HG02610 (cell line): Measurements from ENCODE around the gene NPAS2.

ENCODE experiments used
- ATAC-seq: cut with Tn5 transposase; IDR thresholded peaks from one replicate; pipeline ENCODE4 v1.9.1; 2021; ENCODE audit warnings: mild to moderate bottlenecking, moderate library complexity; ENCODE audit not compliant: unreplicated experiment

Gene NPAS2

DNA sequence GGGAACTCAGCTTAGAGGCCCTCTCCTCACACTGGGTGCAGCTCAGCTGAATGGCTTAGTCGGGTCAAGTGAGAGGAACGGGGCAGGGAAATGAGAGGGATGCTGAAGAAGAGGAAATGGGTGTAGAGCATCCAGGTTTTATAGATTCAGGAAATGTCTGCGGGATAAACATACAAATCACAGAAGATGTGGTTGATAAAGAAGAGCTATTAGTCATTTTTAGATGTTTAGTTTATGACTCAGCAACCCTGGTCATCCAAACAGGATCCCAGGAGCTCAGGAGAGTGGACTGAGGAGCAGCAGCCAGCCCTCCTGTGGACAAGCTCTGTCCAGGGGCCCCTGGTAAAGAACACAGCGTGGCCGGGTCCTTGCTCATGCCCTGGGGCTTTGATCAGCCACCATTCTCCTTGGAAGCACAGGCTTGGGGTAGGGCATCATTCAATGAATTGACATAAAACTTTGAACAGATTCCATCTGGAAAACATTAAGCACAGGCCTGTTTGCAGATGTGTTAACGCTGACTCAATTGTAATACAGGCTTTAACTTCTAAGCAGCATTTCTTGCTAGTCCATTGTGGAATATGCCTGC is 83.0 kb downstream of the NPAS2 start:
- ATAC-seq: no peak

DNA sequence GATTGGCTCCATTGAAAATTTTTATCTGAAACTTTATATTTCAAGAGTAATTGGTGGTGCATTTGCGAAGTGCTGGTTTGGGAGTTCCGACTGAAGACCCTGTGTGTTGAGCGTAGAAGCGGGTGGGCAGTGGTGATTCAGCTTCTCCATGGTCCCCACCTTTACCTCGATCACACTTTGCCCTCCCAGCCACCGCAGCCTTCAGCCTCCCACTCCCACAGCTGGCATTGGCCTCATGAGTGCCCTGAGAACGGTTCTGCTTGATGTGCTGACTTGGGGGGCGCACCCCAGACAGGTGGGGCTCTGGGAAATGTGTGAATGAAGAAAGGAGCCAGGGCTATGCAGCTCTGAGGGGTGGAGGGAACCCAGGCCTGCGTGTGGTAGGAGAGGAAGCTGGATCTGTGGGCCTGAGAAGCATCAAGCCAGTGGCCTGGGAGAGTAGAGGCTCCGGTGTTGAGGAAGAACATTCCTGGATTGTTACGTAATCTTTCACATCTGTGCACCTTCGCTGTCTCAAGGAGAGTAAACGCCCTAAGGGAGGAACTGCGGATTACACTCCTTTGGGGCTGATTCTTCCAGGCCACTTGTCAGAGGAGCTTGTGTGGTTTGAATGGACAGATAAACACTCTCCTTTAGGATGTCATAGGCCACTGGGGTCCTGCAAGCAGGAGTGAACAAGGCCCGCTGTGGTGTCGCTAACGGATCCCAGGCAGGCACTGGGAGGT is 83.8 kb downstream of the NPAS2 start:
- ATAC-seq: no peak

DNA sequence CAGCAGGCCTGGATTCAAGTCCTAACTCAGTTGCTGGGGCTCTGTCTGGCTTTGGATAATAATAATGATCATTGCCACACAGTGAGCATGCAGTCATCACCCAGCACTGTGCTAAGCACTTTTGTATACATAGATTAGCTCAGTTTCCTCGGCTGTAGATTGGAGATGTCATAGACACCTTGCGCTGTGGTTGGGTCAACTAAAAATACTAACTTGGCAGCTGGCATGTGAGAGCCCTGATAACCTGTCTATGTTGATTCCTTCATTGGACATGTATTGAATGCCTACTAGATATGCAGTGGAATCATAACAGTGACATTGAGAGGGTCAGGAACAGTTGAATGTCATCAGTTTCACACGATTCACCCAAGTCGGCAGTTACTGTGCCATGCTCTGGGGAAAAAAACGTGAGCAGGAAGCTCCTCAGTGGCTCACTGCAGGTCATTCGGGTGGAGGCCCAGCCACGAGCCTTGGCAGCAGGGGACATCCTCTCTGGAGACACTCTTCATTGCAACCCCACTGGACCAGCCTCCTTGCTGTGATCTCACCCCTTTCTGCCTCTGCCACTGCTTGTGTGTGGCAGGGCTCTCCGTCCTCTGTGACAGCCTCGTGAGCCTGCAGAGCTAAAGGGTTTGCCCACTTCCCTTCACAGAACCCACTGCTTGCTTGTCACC is 85.3 kb downstream of the NPAS2 start:
- ATAC-seq: no peak

DNA sequence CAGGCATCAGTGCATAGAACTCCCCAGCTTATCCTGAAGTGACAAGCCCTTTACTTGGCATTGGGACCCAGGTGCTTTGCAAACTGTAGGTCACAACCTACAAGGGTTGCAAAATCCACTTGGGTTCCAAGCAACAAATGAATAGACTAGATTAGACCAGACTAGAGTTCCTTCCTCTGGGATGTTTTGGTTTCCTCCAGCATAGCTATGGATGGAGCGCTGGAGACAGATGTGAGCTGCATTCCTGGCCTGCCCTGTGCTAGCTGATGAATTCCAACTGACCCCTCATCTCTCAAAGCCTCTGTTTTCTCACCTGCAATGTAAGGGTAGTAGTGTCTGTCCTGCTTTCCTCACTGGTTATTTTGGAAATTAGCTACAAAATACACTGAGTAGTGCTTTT is 86.2 kb downstream of the NPAS2 start:
- ATAC-seq: no peak

DNA sequence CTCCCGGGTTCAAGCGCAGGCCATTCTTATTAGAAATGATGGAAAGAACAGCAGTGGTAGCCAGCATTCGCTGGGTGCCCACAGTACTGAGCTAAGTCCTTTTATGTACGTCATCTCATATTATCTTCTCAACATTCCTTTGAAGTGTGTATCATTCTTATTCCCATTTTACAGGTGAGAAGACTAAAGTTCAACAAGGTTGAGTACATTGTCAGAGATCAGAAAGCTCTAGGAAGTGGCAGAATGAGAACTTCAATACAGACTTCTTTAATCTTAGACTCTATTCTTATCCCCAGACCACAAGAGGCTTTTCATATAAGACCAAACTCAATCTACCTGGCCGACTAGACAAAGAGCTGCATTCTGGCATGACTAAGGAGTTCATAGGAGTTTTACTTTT is 86.7 kb downstream of the NPAS2 start:
- no peak for ATAC-seq

DNA sequence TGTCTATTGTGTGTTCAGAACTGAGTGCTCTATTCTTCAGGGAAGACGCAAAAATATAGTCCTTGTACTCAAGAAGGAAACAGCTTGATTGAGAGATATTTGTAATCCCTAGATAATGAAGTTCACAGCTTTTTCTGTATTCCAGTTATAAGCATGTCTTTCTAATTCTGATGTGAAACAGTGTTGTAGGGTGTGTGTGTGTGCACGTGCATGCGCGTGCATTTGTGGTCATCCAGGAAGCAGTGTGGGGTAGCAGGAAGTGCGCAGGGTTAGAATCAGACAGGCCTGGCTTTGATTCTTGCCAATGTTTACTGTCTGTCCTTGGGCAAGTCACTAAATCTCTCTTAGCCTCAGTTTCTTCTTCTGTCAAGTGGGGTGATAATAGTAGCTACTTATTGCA is 87.9 kb downstream of the NPAS2 start:
- ATAC-seq: no peak

DNA sequence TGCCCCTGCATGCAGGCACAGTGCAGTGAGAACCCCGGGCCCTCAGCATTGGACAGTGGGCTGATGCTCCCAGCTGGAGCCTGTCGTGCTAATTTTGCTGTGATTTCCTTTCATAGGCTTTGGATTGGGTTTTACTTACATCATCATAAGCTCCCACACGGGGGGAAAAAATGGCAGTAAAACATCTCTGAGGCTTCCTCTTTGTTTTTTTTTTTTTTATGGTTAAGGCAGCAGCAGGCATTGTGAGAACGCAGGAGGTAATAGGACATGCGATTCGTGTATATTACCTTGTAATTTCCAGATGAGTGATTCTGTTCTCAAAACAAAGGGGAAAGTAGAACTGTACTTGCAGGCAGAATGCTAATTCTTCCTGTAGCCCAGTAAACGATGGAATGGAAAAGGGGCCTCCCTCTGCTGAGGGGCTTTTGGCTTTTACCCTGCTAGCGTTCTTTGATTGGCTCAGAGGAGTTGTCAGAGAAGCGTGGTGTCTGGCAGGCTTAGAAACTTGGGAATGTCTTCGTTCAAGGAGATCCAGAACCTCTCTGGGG is 89.7 kb downstream of the NPAS2 start:
- no peak for ATAC-seq

DNA sequence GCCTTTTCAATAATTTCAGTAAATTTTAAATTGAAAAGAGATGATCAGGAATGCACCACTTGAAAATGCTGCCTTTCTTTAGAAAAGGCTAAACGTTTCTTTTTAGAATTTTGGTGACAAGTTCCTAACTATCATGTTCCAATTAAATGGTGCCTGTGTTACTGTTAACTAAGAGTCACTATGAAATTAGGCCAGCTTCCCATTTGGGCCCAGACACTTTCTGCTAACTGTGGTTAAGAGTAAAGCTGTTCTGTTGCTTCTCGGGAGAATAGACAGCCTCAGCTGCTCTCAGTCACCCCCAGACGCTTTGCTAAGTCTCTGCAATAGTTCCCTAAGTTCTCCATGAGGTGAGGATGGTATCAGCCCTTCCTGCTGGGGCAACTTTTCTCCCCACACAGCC is 90.2 kb downstream of the NPAS2 start:
- no peak for ATAC-seq

DNA sequence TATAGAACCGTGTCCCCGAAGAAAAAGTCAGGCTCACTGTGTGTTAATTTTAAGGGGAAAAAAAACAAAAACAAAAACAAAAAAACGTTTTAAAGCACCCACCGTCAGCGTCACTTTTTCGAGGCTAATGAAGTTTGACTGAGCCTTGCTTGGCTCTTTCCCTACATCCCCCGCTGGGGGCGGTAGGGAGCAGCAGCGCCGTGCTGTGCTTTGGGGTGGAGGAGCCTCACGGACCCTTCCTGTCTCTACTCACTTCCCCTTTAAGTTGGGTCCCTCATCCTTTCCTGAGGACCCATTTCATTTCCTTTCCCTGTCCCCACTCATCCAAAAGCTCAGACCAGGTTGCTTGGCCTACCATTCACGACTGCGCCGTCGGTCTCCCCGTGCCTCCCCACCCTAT is 99.4 kb downstream of the NPAS2 start:
- ATAC-seq: no peak

DNA sequence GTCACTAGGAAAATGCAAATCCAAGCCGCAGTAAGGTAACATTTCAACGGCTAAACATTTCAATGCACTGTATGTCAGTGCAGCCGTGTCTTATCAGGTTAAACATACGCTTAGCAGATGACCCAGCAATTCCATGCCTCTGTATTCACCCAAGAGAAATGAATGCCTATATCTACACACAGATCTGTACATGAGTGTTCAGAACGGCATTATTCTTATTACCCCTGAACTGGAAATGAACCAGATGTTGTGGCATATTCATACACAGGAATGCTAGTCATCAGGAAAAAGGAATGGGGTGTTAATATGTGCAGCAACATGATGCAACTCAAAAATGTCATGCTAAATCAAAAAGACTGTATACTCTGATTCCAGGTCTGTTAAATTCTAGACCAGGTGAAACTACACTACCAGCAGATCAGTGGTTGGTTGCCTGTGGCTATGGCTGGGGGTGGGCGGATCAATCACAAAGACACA is 101.8 kb downstream of the NPAS2 start:
- ATAC-seq: no peak

DNA sequence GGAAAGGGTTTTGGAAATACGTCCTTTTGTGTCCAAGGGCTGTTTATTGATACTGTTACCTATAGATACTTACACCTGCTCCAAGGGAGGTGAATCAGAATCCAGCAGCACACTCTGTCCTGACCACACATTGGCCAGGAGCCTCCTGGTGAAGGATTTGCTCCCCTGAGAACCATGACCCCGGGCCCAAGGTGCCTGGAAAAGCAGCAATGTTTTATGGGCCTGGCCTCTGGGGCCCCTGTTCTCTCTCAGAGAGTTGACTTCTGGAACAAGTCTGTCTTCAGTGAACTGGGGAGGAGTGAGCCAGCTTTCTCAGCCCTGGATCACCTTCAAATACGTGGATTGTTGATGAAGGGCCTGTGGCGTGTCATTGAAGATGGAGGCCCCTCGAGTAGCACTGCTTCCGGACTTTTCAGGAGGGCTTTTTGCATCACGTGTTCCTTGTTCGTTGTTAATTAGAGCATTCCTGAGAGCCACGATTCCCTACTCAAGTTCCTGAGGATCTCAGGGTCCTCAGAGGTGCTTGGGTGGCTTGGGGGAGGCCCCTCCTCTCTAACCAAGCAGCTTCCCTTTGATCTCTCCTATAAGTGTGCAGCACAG is 103.6 kb downstream of the NPAS2 start:
- no peak for ATAC-seq

DNA sequence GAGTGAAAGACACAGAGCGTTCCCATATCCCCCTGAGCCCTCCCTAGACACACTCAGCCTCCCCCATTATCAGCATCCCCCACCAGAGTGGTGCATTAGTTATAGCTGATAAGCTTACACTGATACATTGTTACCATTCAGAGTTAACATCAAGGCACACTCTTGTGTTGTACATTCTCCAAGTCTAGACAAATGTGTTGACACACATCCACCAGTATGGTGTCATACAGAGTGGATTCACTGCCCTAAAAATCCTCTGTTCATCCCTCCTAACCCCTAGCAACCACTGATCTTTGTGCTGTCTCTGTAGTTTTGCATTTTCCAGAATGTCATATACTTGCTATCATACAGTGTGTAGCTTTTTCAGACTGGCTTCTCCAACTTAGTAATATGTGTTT is 104.2 kb downstream of the NPAS2 start:
- no peak for ATAC-seq

DNA sequence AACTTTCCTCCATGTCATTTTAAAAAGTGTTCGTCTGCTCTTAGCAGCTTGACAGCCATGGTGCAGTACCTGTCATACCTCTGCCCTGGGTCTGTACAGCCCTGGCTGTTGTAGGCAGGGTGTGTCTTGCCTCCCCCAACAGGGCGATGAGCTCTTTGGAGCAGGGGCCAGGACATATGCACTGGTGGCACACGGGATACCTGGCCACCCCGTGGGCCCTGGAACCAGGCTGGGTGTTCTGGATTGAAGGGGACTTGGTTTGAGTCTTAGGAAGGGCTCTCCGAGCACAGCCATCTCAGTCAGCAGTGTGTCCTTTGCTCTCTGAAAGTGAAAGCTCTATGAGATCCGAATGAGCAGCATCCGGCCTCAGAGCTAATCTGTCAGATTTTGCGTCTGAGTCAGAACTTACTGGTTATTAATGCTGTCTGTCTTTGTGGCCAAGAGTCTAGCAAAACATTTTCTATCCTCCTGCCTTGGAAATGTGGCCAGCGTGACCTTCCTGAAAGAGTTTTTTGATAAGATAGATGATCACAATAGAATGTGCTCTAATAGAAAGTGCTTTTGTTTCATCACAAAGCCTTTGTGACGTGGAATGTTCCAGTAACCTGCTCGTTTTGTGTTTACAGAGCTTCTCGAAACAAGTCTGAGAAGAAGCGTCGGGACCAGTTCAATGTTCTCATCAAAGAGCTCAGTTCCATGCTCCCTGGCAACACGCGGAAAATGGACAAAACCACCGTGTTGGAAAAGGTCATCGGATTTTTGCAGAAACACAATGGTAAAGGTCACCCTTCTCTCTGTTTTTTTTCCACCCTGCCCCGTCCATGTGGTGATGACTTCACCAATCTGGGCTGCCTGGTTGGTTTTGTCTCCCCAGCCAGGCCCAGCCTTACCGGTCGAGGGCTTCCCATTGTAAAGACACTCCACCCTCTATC is 104.8 kb downstream of the NPAS2 start:
- ATAC-seq: no peak

DNA sequence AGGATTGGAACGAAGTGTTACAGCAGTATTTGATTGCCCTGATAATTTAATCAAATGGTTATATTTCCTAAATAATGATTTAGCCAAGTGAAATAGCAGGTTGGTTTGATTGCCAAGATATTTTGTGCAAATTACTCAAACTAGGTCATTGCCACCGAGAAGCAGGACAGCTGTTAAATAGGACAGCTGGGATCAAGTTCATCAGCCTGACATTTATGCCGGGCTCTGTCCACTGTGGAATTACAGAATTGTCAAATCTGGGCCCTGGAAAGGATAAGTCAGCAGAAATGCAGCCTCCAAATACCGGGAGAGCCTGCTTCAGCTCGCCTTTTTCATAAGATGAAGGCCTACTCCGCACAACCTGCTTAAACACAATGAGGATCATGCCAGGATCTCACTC is 108.3 kb downstream of the NPAS2 start:
- ATAC-seq: no peak

DNA sequence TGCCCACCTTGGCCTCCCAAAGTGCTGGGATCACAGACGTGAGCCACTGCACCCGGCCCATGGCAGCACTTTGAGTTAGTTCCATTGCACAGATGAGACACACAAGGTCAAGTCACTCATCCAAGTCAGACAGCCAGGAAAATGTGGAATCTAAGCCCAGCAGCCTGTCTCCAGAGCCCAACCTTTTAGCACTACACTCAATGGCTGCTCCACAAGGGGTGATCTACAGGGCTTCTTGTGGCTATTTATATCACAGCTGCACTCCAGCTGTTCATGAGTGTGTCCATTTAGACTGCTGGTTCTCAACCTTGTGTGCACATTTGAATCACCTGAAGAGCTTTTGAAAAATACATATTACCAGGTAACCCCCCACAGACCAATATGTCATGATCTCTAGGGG is 109.2 kb downstream of the NPAS2 start:
- no peak for ATAC-seq

DNA sequence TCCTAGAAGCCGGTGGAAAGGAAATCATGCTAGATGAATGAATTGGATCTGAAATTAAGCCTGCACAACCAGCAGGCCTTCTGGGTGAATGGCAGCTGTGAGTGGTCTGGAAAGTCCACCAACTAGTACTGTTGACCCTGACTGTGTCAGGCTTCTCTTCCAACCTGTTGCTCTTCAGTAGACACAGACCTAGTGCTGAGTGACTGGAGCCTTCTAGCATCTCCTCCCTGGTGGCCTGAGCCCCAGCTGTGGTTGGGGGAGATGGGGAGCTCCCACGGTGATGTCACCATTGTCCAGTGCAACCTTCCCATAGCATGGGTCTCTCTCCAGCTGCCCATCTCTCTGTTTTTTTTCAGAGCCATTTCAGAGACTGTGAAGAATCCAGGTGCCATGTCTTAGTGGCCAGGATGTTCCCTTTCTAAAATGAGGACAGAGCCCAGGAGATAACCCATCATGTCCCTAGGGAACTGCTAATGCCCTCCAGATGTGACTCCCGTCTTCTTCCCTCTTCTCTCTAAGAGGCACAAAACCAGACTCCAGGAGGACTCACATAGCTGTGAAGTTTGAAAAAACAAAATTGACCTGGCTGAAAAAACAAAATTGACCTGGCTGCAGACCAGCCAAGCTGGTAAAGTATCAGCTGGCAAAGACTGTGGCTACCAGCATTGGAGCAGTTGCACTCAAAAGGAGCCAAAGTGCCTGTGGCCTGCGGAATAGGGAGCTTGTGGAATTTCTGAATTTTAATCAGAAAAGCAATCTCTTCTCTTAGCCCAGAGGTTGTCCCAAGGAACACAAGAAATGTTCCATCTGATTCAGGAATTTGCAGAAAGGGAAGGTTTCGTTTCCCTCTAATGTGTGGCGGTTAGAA is 114.8 kb downstream of the NPAS2 start:
- no peak for ATAC-seq

DNA sequence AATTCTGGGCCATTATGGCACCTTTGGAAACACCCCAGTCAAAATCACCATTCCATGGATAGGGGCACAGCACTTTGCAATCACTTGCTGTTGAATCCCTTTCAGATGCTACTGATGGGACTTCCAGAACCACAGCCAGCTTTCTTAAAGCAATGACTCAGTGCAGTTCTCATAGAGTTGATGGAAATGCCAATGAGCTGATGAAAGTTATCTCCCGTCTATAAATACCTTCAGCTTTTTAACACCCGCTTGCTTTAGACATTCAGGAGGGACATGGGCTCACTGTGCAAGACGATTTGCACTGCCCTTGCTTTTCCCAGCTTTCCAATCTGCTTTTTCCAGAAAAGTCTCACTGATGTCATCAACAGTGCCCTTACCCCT is 115.4 kb downstream of the NPAS2 start:
- ATAC-seq: no peak

DNA sequence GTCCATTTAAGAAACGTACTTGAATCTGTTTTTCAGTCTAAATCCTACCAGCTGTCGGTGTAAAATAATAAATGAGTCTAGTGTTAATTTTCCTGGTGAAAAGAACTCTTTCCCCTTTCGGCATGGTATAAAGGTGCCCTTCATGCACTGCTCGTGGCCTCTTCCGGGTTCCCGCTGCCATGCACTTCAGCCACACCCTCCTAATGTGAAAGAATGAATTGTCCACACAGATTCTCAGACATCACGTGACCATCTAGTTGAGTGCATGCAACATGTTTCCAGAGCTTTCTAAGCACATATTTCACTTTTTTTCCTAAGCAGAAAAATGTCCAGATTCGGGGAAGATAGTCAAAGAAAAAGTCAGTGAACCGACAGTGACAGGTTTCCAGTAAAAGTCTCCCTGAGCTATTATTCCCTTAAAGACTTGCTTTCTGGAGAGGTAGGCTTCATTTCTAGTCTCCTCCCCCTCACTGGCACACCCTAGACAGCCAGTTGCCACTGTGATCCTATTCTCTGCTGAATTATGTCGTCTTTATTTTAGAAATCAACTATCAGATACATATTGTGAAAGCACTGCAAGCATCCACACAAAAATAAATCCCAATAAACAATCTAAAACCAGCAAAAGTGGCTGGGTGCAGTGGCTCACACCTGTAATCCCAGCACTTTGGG is 116.3 kb downstream of the NPAS2 start:
- ATAC-seq: no peak

DNA sequence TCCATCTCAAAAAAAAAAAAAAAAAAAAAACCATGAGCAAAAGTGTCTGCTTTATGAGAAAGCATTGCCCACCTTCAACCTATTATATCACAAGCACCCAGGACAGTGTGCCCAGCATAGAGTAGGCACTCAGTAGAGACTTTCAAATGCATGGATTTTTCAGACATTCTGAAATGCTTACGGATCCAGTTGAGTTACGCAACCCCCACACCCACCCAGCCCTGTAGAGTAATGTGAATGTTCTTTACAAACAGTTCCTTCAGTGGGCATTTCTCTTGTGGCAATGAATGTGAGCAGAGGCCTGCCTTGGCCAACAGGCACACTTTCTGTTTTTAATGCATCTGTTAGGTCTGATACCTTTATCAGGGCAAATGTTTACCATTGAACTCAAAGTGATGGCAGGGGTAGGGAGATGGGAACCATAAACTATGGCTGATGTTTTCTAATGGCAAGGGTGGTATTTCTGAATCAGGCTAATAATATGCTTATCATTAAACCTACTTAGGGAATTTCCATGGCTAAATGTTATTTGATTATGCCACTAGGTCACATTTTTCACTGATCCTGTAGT is 117.1 kb downstream of the NPAS2 start:
- ATAC-seq: no peak
